SH-SY5Y (cell line): ENCODE measurements around the gene DPP6.

Source experiments
- GATA2 ChIP-seq: IDR thresholded peaks from 2 replicates; pipeline ENCODE4 v1.6.1; 2011; ENCODE audit warnings: mild to moderate bottlenecking, low read depth, low read length
- GATA3 ChIP-seq: IDR thresholded peaks from 2 replicates; pipeline ENCODE4 v1.6.1; 2011; ENCODE audit warnings: low read depth, mild to moderate bottlenecking, low read length, moderate library complexity

DPP6 gene

DNA sequence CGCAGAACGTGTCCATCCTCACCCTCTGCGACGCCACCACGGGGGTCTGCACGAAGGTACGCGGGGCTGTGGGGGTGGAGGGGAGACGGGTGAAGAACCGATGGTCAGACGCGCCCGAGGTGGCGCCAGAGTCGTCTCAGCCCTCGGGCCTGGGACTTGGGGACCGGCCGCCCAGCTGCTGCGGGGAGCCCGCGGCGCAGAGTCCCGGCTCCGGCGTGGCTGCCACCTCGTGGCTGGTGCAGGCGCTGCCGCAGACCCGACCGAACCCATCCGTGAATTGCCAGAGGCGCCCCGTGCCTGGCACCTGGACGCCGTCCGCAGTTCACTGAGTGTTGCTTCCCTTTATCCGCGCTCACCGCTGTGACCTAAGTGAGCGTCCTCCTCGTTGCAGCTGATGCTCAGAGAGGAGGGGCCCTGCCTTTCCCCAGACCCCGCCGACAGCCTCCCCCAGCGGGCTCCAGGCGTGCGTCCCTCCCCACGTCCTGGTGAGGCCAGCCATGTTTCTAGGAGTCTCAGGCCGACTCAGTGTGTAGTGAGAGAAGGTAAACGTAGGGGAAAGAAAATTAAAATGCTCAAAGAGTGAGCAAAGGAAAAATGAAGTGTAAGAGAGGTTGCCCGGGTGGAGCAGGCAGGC, 742.1 kb downstream of the DPP6 start:
- TF ChIP-seq GATA3 (no peak), GATA2 (no peak)

DNA sequence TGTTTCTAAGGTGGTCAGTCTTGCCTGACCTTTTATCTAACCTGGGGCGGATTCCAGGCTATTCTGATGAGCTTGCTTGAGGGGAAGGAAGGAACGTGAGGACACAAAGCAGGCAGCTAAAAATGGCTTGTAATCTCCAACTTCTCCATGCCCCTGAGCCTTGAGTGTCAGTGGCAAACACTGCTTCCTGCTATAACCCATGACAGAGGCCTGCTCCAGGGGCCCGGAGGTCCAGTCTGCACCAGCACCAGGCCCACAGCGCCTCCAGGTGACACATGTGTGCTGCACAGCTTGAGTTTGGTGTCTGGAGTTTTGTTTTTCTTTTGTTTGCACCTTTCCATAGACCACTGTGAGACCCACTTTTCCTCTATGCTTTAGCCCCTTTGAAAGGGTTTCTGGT, 742.8 kb downstream of the DPP6 start:
- TF ChIP-seq GATA3 (no peak), GATA2 (no peak)

DNA sequence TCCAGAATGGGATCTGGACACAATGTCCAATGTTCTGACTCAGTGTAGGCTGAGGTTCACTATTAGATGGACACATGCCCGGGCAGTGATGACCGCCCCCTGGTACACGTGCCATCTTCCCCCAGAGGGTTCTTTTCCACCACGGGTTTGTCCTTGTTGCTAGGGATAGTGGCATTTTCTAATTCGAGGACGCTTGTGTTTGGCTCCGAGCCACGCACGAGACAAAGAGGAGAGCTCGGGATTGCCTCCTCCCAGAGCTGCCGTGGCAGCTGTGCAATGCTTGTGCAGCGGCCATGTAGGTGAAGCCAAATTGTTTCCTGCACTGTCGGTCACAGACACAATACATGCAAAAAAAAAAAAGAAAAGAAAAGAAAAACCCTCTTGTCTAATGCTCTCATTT, 743.2 kb downstream of the DPP6 start:
- TF ChIP-seq GATA3 (no peak), GATA2 (no peak)

DNA sequence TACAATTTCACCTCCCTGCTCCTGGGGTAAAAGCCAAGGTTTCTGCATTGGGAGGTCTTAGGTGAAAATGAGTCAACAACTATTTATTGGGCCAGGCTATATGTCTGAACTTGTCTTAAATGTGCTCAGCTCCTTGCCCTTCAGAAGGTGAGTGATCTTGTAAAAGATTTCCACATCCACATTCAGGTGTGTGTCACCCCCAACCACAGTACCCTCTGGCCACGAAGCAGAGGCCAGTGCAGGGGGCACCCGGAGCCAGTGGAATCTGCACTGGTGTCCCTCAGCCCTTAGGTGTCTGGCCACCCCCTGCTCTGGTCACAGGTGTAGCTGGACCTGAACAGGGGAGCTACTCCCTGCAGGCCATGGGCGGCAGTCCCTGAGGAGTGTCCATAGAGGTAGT, 752.3 kb downstream of the DPP6 start:
- TF ChIP-seq GATA2 (no peak), GATA3 (no peak)

DNA sequence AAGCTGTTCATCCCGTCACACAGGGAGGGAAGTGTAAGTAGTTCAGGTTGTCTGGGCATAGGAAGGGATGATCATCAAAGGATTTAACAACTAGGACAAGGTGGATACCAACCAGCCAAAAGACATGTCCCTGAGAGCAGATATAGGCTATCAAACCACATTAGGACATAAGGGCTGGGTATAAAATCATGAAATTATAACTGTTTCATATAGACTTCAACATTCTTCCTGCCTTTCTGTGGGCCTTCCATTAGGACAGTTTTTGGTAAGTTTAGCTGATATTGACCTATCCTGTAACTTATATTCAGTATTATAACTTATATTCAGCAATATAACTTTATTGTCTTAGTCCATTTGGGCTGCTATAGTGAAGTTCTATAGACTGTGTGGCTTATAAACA, 759.8 kb downstream of the DPP6 start:
- no peak for TF ChIP-seq GATA3
- no peak for TF ChIP-seq GATA2

DNA sequence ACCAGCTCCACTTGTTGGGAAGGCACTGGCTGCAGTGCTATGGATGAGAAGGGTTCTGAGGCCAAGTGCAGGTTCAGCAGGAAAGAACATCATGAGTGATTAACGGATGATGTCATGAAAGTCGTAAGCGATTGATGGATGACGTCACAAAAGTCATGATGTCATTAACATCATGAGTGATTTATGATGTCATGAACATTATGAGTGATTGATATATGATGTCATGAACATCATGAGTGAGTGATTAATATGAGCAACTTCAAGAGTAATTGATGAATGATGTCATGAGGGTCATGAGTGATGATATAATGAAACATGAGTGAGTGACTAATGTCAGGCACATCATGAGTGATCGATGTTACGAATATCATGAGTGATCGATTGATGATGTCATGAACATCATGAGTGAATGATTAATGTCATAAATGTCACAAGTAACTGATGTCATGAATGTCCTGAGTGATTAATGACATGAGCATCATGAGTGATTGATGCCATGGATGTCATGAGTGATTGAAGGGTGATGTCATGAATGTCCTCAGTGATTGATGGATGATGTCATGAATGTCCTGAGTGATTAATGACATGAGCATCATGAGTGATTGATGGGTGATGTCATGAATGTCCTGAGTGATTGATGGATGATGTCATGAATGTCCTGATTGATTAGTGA, 765.2 kb downstream of the DPP6 start:
- TF ChIP-seq GATA2 (no peak), GATA3 (no peak)

DNA sequence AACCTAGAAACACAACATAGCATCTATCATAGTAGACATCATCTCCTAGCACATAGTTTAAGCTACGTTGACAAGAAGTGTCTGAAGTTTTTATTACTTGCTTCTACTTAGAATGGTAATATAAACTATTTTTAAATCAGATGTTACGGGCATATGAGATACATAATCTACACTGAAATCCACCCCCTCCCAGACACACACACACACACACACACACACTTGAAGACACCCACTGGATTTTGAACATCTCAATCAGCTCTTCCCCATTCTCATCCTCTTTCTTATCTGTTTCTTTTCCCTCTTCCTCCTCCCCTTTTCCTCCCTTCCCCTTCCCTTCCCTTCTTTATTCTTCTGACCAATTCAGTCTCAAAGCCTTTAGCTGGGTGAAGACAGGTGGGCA, 774.8 kb downstream of the DPP6 start:
- TF ChIP-seq GATA2: no peak
- no peak for TF ChIP-seq GATA3

DNA sequence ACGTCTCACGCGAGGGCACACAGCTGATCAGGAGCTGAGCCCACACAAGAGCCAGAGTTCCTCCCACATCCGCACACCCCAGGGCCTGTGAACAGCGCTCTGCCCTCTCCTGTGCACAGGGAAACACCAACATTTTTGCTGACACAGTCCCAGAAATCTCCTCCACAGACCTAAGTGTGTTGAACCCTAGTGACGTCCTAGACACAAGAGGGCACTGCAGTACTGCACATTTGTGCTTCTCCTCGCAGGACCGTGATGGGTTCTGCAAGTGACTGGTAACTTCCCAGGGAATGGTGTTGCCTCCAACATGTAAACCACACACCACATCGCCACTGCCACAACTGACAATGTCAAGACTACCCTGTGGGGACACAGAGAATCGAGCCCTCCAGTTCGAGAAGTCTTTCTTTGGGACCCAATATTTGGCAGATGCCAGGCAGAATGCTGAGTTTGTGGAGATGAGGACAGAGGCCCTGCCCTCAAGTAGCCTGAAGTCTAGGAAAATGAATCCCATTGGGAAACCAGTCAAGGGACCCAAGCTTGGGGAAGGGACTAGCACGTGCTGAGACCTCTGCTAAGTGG, 780.5 kb downstream of the DPP6 start:
- no peak for TF ChIP-seq GATA3
- TF ChIP-seq GATA2: no peak

DNA sequence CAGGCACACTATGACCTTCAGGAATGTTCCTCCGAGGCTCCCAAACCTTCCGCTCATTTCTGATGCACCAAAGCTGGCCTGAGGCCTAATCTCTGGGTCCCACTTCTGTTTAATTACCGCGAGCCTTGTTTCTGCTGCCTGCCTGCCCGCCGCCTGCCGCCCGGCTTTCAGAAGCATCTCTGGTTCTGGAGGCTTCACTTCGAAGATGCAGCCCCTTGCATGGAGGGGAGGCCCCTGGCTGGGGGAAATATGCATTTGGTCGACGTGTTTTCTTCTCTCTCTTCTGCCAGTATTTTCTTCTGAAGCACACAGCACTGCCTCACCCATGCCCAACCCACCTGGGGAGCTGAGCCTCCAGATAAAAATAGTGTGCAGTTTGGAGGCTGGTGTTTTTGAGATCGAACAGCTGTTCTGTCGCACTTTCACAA, 783.8 kb downstream of the DPP6 start:
- TF ChIP-seq GATA2 (no peak), GATA3 (no peak)

DNA sequence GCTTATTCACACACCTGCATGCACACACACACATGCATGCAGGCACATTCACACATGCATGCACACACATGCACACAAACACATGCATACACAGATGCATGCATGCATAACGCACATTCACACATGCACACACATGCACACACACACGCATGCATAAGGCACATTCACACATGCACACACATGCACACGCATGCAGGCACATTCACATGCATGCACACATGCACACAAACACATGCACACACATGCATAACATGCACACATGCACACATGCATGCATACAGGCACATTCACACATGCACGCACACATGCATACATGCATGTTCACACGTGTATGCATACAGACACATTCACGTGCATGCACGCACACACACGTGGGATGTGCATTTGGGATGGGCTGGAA, 784.9 kb downstream of the DPP6 start:
- TF ChIP-seq GATA3 (no peak), GATA2 (no peak)

DNA sequence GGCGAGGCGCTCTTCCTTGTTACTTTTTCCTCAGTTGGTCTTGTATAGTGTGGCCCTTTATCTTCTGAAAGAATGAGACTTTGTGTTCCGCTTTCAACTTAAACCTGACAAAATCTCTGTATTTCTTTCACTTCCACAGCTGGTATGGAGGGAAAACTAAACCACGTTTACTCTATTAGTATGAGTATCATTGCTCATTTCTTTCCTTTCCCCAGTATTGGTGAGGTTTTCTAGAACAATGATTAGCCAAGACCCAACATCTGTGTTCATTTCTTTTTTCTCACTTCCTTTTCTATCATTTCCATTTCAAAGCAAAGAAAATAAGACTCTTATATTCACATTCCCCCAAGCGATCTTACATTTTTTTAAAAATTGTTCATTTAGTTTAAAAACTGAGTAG, 785.4 kb downstream of the DPP6 start:
- TF ChIP-seq GATA3: no peak
- no peak for TF ChIP-seq GATA2

DNA sequence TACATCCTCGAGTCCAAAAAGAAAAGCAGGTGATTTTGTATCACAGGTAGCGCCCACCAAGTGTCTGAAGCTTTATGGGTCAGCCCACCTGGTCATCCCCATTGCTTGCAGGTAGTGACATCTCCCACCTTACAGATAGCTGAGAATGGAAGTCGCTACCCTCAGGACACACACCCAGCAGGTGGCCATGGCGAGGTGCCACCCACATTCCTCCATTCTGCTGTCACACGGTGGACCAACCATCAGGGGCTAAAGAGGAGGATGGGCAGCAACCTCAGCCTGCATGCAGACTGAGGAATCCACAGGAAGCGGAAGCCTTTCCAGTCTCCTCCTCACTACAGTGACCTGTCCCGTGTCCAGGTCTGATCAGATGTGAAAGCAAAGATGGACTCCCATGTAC, 787.9 kb downstream of the DPP6 start:
- TF ChIP-seq GATA2: no peak
- TF ChIP-seq GATA3: no peak

DNA sequence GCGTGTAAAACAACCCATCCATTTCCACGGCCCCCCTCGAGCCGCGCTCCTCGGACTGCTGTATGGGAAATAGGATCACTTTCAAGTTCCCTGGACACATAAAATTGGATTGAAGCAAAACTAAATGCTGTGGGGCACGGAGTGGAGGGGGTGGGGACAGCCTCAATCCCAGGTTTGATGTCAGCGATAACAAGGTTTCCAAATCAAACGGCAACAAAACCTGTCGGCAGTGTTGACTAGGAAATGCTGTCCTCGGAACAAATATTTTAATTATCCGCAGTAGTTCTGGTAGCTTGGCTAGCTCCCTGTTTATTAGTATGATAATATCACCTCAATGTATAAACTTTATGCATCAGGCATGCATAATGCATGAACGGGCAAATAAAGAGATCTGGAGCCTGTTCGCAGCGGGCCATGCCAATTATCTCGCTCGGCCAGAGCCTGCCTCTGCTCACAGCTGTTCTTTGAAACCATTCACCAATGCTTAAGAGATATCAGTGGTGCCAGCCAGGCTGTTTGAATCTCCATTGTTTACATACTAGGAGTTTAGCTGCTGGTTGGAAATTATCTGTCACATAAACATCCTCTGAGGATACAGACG, 789.6 kb downstream of the DPP6 start:
- TF ChIP-seq GATA2 (peak; percentile 99), GATA3 (peak; percentile 92)

DNA sequence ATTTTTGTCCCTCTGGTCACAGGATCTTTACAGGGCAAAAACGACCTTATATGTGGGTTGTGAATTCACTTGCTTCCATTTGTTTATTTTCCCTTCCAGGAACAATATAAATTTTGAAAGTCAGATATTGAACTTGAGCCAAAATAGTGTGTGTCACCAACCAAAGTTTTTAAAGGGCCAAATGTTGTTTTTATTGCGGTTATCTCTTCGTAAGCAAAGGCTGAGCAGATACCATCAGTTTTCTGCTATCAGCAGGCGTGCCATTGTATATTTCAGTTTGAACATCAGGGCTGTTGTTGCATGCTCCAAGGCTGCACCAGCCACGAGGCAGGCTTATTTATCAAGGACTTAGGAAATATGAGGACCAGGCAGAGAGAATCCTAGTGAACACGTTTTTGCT, 790.4 kb downstream of the DPP6 start:
- TF ChIP-seq GATA3: peak; percentile 90
- peak; percentile 98 for TF ChIP-seq GATA2
